ENCODE results near the gene FHOD3.

- TF ChIP-seq CTCF (conservative IDR thresholded peaks at IDR 0.05; ENCODE audit: low read length), result no peak
- no peak for TF ChIP-seq EZH2phosphoT487 (IDR thresholded peaks at IDR 0.05; ENCODE audit: borderline replicate concordance)
These were observed 103.9 kb downstream of the FHOD3 start for GRCh38 chr18:36401462-36401861.
